Stimulated activated CD4-positive, alpha-beta T cell treated with anti-CD3 and anti-CD28 coated beads, Interleukin-12 subunit alpha, Interleukin-12 subunit beta, amount 100 ng/mL, for 48 hours (primary cell): Measurements from ENCODE around the gene COQ8A.

Experiments used
- DNase-seq, 3 donors: peaks; one replicate each; pipeline ENCODE4 v3.0.0-alpha.2; 2020; ENCODE audit warnings: low read depth in 2 of 3, low spot score in 1 of 3

The COQ8A gene

GRCh38 chr1:226972931-226973330 lies 32.8 kb downstream of the COQ8A start:
- no peak for DNase-seq

DNA sequence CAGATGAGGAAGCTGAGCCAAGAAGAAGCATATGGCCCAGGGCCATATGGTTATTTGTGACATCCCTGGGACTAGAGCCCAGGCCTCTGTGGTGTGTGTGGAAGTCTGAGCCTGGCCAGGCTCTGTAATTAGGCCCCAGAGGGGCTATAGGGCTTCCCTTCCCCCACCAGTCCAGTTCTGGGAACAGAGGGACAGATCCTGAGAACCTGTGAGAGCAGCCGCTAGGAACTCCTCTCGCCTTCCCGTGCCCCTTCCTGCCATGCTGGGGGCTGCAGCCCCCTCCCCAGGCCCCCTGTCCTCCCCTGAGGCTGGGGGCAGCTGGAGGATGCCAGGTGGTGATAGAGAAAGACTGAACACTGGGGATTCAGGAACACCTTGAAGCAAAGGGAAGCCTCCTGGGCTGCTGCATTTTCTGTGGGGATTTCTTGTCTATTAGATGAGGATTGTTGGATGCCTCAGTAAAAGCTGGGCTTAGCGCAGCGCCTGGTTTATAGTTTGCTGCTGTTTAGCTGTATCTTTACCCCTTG lies 33.3 kb downstream of the COQ8A start:
- no peak for DNase-seq

DNA sequence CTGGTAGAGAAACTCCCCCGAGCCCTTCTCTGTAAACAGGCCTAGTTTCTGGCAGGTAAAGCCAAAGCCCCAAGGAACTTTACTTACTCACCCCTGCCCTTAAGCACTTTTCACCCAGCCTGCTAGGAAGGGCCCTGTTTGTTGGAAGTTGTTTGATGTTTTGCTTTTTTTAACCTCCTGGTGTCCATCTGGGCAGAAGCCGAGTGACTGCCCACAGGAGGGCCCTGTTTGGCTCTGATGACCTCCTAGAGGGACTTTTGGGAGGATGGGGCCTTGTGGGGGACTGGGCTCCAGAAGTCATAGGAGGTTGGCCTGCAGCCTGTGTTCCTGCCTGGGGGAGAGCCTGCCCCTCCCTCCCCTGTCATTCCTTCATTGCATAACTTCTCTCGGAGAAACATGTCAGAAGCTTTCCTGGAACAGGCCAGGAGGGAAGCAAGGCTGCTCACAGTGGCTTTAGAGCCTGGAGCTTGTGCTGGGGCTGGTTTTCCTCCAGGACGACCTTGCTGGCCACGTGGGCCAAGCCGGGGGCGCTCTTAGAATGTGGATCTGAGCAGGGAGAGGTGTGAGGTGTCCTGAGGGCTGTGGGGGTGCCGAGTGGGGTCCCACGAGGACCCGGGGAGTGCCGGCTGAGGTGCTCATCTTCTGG lies 33.9 kb downstream of the COQ8A start:
- no peak for DNase-seq

DNA sequence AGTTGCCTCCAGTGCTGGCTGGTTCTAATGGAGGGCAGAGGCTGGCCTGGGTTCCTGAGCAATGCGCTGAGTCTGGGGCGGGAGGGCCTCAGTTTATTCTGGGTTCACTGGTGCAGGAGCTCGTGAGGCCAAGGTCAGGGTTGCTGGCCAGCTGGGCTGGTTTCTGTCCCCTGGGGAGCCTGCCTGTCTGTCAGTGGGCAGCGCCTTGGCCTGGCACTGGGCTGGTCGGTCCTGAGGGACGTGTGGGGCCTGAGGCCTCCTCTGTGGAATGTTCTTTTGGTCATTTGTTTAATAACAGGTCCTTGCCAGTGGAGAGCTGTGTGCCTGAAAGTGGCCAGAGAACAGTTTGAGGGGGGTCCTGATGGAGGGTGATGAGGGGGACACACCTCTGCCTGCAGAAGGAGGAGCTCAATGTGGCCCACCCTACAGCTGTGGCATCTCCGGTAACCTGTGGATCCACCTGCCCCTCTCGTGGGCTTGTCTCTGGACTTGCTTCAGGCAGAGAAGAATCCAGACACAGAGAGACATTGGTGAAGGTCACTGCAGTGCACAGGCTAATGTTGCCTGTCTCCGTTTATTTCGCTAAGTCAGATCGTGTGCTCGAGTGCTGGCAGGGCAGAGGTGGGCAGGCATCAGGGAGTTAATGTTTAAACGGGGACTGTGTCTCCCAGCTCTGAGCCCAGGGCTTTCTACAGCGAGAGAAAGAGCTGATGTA lies 34.6 kb downstream of the COQ8A start:
- DNase-seq = no peak

GRCh38 chr1:226975259-226976250 lies 35.5 kb downstream of the COQ8A start:
- no peak for DNase-seq

DNA sequence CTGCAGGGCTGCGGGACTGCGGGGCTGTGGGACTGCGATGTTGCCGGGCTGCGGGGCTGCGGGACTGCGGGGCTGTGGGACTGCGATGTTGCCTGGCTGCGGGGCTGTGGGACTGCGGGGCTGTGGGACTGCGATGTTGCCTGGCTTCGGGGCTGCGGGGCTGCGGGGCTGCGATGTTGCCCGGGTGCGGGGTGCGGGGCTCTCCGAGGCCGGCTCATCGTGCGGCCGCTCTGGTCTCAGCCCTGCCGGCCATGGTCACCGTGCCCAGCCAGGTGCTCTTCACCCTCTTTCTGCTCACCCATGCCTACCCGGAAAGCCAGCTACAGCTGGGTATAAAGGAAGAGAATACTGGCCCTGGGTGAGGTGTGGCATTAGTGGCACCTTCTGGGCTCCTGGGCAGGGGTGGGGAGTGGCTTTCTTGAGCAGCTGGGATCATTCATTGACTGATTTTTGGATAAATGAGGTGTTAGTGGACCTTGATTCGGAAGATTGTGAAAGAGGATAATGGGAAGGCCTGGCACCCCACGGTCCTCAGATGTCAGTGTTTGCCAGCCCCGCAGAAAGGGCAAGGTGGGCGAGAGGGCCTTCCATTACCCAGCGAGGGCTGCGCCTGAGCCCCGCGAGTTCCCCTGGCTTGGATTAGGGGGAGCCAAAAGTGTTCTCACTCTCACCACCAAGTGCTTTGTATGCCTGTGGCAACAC lies 36.3 kb downstream of the COQ8A start:
- DNase-seq = no peak

GRCh38 chr1:226976978-226977642 lies 37.0 kb downstream of the COQ8A start:
- no peak for DNase-seq

- no peak for DNase-seq
Observed at GRCh38 chr1:226977643-226978431, 37.7 kb downstream of the COQ8A start.

DNA sequence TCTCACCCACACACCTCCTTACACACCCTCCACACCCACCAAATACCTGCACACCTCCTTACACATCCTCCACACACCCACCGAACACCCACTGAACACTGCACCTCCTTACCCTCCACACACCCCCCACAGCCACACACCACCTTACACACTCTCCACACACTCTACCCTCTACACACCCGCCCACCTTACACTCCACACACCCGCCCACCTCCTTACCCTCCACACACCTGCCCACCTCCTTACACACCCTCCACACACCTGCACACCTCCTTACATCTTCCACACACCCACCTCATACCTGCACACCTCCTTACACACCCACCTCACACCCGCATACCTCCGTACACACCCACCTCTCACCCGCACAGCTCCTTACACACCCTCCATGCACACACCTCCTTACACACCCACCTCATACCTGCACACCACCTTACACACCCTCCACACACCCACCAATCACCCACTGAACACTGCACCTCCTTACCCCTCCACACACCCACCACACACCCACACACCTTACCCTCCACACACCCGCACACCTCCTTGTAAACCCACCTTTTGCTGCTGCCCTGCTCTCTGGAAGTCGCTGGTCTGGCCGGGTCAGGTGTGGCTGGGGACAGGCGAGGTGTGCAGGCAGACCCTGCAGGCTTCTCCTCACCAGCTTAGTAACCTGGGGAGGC lies 38.5 kb downstream of the COQ8A start:
- no peak for DNase-seq

GRCh38 chr1:226979115-226979516 lies 39.0 kb downstream of the COQ8A start:
- no peak for DNase-seq

DNA sequence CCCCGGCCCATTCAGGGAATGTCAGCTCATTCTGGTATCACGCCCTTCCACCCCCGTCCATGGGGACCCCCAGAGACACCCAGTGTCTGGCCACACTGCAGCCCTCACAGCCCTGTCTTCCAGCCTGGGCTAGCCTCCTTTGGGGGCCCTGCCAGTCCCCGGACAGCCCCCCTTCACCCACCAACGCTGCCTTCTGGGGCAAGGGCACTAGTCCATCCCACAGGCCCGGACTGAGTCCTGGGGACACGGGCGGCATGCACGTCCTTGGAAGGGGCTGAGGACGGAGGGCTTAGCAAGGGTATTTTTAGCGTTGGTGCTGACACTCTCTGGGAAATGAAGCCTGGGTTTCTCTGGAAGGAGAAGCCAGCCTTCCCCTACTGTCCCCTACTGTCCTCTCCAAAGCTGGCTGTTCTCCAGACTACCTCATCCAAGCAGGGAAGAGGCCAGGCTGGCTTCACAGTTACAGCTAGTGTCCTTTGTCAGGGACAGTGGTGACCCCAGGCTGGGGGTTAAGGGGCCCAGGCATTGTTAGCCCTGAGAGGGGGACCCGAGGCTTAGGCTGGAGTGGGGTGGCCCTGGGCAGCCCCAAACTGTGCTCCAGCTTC lies 39.5 kb downstream of the COQ8A start:
- DNase-seq = no peak

- no peak for DNase-seq
Observed at GRCh38 chr1:226980122-226980560, 40.0 kb downstream of the COQ8A start.

- DNase-seq = no peak
Observed at GRCh38 chr1:226980565-226981385, 40.7 kb downstream of the COQ8A start.

DNA sequence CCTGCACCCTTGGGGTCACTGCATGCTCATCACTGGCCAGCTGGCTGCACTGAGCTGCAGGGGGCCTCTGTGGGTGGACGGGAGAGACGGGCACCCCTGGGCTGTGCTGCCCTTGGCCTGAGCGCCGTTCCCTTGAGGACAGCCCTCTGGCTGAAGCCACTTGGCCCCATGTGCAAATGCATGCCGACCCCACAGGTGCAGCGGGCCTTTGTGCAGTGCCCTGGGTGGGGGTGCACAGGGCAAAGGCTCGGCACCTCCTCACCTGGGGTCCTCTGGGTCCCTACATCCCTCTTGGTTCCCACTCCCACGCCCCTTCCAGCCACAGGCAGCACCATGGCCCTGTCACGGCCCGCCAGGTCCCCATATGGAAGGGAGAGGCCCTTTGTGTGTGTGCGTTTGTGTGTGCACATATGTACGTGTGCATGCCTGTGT lies 41.3 kb downstream of the COQ8A start:
- no peak for DNase-seq

- DNase-seq = no peak
Observed at GRCh38 chr1:226981838-226982237, 41.7 kb downstream of the COQ8A start.

GRCh38 chr1:226982451-226983177 lies 42.5 kb downstream of the COQ8A start:
- no peak for DNase-seq
